Hindlimb muscle (tissue), 1 donor: Measurements from ENCODE around the gene NAP1L4. TPM values are rescaled to one million over a fixed set of nuclear protein-coding genes. Genes with fewer than 3 reads are reported as not detected.

ENCODE experiments used
- DNase-seq: peaks from one replicate; pipeline ENCODE4 v3.0.0-alpha.2; 2013
- polyA plus RNA-seq: library from polyadenylated mRNA; unstranded; fragments of 120-200 nt; gene quantifications from one replicate; pipeline ENCODE4 v1.2.1, GENCODE V29; 2013; ENCODE audit not compliant: insufficient read length

Gene NAP1L4
- polyA plus RNA-seq: 113 TPM

- DNase-seq: peak; percentile 97
Observed at GRCh38 chr11:2992234-2992996, at the start of gene NAP1L4. NAP1L4 (minus strand) TSS chr11:2992329; CDS start chr11:2979220, 13,109 bp downstream.

- DNase-seq: no peak
Observed at GRCh38 chr11:3040881-3041280, 48.8 kb upstream of the NAP1L4 start.

GRCh38 chr11:3037945-3038271, 45.8 kb upstream of the NAP1L4 start:
- no peak for DNase-seq

DNA sequence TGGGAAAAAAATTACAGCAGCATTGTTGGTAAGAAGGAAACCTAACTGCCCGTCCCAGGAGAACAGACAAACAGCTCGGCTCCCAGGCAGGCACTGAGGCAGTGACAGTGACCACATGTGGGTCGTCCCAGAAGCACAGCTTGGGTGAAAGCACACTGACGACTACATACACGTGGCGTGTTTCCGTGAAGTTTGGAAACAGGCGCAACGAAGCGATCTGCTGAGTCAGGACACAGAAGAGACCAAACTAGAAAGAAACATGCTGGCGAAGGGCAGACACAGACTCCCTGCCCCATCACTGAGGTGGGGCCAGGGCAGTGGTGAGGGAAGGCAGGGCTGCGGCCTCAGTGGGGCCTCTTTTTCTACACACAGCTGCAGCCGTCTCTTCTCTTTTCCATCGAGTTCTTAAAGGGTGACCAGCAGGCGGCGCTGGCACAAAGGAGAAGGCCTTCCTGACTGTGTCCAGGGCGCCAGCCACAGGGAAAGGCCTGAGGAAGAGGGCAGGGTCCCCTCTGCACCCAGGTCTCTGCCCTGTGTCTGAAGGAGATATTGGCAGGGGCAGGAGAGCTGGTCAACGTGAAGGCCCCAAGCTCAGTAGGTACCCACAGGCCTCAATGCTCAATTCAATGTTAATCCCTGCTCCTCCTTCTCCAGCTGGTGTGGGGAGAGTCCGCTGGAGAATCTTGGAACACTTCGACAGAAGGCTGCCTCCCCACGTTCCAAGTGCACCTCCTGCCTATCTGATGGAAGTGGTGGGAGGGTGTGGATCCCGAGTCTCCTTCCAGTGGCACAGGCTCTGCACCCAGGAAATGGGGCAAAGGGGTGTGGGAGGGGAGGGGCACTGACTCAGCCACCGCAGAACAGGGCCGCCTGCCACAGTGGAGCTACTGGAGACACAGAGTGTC, 45.2 kb upstream of the NAP1L4 start:
- DNase-seq: peak; percentile 76

DNA sequence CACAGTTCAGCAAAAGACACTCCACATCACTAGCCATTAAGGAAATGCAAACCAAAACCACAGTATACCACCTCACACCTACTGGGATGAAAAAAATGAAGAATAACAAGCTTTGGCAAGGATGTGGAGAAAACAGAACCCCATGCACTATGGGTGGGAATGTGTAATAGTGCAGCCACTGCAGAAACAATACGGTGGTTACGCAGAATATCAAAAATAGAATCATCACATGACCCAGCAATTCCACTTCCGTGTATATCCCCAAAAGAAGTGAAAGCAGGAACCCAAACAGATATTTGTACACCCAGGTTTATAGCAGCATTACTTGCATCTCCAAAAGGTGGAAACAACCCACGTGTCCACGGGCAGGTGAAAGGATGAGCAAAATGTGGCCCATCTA, 44.3 kb upstream of the NAP1L4 start:
- no peak for DNase-seq

DNA sequence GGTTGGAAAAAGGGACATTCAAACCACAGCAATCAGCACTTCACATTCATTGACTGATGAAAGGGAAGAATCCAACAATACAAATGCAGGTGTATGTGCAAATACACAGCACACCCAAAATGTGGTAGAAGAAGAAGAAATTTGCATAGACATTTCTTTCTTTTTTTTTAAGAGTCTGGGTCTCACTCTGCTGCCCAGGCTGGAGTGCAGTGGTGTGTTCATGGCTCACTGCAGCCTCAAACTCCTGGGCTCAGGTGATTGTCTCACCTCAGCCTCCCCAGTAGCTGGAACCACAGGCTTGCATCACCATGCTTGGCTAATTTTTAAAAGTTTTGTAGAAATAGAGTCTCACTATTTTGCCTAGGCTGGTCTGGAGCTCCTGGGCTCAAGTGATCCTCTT, 43.2 kb upstream of the NAP1L4 start:
- no peak for DNase-seq

GRCh38 chr11:3030289-3031070, 38.4 kb upstream of the NAP1L4 start:
- DNase-seq: no peak

DNA sequence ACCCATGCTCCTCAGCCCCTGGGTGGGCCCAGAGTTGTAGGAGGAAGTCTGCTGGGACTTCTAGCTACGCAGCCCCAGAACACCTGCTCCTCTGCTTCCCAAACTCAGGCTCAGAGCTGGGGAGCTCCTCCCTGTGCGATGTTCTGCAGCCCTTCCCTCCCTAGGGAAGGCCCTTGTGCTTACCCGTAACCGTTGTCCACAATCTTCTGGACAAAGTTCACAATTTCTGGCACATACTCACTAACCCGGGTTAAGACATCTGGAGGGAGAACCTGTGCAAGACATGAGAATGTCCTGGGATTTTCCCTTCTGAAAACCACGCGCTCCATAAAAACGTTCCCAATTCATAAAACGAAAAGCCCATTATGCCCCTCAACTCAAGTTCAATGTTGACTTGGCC, 36.7 kb upstream of the NAP1L4 start:
- DNase-seq: no peak

- no peak for DNase-seq
Observed at GRCh38 chr11:3026803-3027202, 34.7 kb upstream of the NAP1L4 start.

DNA sequence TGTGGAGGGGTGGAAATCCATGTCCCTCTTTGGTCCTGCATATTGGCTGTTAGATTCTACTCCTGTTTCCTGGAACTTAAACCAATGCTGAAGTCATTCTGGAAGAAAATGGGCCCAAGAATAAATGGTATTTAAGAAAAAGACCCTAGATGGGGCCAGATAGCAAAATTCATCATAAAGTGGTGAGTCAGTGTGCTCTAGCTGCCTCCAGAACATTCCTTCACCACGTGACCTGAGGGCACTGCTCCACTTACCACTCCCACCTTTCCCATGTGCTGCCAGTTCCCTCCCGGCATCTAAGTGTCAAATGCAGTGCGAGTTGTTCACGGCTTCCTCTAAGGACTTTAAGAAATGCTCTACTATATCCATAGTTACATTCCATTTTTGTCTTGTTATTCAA, 30.9 kb upstream of the NAP1L4 start:
- DNase-seq: no peak

- DNase-seq: no peak
Observed at GRCh38 chr11:3022300-3022967, 30.3 kb upstream of the NAP1L4 start.

DNA sequence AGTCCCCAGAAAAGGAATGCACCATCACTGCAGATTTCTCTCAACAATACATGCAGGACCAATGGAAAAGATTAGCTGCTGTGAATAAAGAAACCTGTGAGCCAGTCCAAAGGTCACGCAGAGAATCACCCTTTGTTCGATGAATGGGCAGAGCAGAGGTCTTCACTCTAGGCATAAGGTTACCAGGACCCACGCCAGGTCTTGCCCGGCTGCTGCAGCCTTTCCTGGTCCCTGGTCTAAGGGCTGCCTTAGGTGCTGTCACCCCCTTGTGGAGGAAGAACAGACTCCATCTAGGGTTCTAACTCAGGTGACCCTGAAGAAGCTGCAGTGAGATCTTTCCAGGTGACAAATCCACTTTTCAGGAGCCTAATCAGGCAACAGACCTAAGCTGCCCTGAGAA, 29.0 kb upstream of the NAP1L4 start:
- no peak for DNase-seq

GRCh38 chr11:3020011-3020410, 27.9 kb upstream of the NAP1L4 start:
- DNase-seq: no peak

DNA sequence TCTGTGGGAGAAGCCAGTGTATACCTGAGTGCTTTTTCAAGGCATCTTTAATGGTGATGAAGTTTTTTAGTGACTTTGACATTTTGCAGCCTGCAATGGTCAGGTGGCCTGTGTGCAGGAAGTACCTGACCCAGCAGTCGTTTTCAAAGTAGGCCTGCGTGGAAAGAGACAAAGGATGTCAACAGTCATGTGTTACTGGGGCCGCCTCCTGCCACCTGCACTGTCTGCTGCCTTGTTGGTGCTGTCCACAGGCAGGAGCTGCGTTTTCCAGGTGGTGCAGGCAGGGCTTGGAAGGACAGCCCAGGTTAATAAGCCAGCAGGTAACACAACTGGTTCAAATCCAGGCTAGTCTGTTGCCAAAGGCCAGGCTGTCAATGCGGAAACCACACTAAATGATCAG, 26.5 kb upstream of the NAP1L4 start:
- no peak for DNase-seq

DNA sequence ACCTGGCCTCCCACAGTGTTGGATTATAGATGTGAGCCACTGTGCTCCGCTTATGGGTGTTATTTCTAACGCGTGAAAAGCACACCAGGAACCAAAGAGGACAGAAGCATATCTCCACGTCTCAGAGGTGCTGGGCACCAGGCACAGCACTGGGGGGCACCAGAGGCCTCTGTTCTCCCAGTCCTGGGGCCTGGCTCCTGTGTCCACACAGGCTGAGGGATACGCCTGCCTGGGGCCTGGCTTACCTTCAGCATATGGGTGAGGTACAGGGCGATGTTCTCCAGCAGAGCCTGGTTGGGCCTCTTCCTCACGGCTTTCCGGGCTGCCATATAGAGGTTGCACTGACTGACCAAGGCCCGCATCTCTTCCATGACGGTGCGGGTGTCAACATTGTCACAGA, 24.7 kb upstream of the NAP1L4 start:
- DNase-seq: no peak

GRCh38 chr11:3015796-3016195, 23.7 kb upstream of the NAP1L4 start:
- DNase-seq: no peak

DNA sequence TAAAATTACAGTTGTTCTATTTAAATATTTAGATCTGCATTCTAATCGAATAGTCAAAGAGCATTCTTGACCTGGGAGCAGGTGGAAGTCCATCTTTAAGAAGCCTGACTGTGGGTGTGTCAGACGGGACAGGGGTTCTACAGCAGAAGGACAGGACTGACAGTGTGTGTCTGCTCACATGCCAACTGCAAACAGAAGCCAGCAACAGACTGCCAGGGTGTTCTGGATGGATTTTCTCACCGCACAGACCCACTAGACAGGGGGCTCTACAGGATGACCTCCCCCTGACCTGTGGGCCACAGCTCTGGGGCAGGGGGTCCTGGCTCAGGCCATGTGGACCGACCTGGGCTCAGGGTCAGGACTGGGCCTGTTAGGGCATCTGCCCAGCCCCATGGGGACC, 22.8 kb upstream of the NAP1L4 start:
- DNase-seq: no peak

GRCh38 chr11:3014057-3014938, 22.2 kb upstream of the NAP1L4 start:
- no peak for DNase-seq

GRCh38 chr11:3011891-3012885, 20.1 kb upstream of the NAP1L4 start:
- DNase-seq: no peak
